SIG-M5 (cell line): ENCODE data around the gene GRM7.

Source experiments
- DNase-seq: peaks from one replicate; lab custom pipeline; 2025; lab: John Stamatoyannopoulos, UW

GRM7 gene

GRCh38 chr3:7720649-7721297 lies 859.9 kb downstream of the GRM7 start:
- DNase-seq, result no peak

GRCh38 chr3:7721869-7722268 lies 861.0 kb downstream of the GRM7 start:
- no peak for DNase-seq

GRCh38 chr3:7728566-7729519 lies 867.9 kb downstream of the GRM7 start:
- no peak for DNase-seq

GRCh38 chr3:7733933-7734332 lies 873.0 kb downstream of the GRM7 start:
- DNase-seq, result no peak

GRCh38 chr3:7734456-7734855 lies 873.5 kb downstream of the GRM7 start:
- DNase-seq, result no peak

GRCh38 chr3:7737263-7737662 lies 876.3 kb downstream of the GRM7 start:
- DNase-seq, result no peak

- no peak for DNase-seq
These were observed 878.8 kb downstream of the GRM7 start for GRCh38 chr3:7739754-7740153.

GRCh38 chr3:7740458-7740857 lies 879.5 kb downstream of the GRM7 start:
- no peak for DNase-seq

GRCh38 chr3:7744850-7745249 lies 883.9 kb downstream of the GRM7 start:
- no peak for DNase-seq

GRCh38 chr3:7745711-7746110 lies 884.8 kb downstream of the GRM7 start:
- DNase-seq, result no peak

GRCh38 chr3:7749931-7750695 lies 889.2 kb downstream of the GRM7 start:
- no peak for DNase-seq

GRCh38 chr3:7752005-7752404 lies 891.1 kb downstream of the GRM7 start:
- DNase-seq, result no peak

- DNase-seq, result no peak
These were observed 893.9 kb downstream of the GRM7 start for GRCh38 chr3:7754653-7755441.

GRCh38 chr3:7759630-7760029 lies 898.7 kb downstream of the GRM7 start:
- no peak for DNase-seq

- DNase-seq, result no peak
These were observed 899.8 kb downstream of the GRM7 start for GRCh38 chr3:7760718-7761117.

- DNase-seq, result no peak
These were observed 903.2 kb downstream of the GRM7 start for GRCh38 chr3:7764115-7764514.

GRCh38 chr3:7766530-7766929 lies 905.6 kb downstream of the GRM7 start:
- no peak for DNase-seq

- no peak for DNase-seq
These were observed 918.4 kb downstream of the GRM7 start for GRCh38 chr3:7779331-7779730.

- no peak for DNase-seq
These were observed 920.5 kb downstream of the GRM7 start for GRCh38 chr3:7781395-7781794.

GRCh38 chr3:7787871-7788828 lies 927.2 kb downstream of the GRM7 start:
- DNase-seq, result no peak

GRCh38 chr3:7788881-7789280 lies 928.0 kb downstream of the GRM7 start:
- no peak for DNase-seq
